GM19372 (cell line): ENCODE results near the gene UPF3A.
"Not testable (repeated sequence)": the region's sequence is repeated elsewhere in the genome, so short reads cannot be mapped to it uniquely, and the experiment has no call there.

Experiments used
- ATAC-seq: cut with Tn5 transposase; IDR thresholded peaks from one replicate; pipeline ENCODE4 v1.9.1; 2021; ENCODE audit warnings: mild to moderate bottlenecking, low read depth, moderate library complexity; ENCODE audit not compliant: unreplicated experiment

UPF3A gene

DNA sequence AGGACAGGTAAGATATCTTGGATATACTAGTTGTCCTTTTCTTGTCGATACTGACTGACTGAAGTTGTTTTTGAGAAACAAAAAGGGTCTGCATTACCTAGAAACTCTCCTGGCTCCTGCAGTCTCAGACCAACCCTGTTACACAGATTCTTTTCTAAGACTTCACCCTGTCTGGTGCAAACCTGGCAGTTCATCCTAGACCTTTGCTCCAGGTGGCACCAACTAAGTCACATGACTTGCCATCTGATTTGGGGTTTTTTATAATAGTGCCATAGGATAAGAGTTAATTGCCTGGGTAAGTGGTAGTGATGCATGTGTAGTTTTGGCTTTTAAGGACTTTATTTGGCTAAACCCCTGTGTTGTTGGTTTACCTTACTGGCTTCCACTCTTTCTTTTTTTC is 47.2 kb downstream of the UPF3A start:
- ATAC-seq = no peak

DNA sequence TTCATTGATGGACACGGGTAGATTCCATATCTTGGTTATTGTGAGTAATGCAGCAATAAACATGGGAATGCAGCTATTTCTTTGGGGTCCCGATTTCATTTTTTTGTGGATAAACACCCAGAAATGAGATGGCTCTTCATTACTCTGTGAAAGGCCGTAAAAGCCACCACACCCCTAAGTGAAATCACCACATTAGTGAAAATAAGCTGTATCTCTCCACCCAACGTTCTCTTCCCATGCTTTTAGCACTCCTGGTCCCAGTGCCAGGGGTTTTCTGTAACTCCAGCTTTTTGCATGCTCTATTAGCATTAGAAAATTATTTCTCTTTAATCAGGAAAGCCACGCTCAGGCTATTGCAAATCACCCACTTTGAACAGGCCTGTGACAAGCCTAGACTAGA is 48.7 kb downstream of the UPF3A start:
- ATAC-seq = no peak

DNA sequence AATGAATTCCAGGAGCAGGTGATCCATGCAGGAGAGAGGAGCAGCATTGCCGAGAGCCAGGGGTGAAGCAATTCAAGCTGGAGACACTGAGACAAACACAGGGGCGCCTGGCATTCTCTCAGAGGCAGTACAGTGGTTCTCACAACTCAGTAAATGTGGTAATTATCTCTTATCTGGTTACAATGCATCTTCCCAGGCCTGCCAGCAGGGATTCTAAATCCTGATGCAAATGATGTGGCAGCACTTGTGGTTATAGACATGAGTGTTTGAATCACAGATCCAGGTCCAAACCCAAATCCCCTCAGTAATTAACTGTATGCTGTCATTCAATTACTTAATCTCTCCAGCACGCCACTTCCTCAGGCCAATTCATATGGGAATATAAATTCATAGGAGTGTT is 52.5 kb downstream of the UPF3A start:
- not testable (repeated sequence) for ATAC-seq

DNA sequence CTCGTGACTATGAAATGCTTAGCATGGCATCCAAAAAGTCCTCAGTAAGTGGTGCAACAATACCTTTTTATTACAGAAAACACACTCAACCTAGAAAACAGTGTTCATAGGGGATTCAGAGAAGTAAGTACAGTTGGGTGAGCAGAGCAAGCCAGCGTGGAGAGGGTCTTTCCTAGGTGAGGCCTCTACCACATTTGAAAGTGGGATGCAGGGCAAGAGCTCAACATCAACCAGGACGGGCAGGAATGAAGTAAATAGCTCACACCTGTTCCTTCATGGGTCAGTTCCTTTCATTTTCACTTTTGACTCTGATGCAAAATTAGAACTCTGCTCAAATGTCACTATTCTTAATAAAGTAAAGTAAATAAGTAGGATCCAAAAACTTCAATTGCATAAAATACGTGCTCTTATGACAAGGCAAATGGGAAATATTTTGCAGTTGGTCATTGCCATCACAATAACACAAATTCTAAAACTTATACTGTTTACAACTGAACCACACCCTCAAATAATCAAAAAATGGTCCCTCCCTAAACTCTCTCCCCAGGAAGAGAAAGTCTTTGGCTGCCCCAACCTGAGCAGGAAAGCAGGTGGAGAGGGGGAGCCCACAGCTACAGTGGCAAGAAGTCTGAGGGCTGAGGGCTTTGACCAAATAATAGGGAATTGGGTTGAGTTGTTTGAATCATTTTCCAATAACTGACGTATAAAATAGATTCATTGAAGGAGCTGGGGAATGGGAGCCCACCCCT is 53.1 kb downstream of the UPF3A start:
- ATAC-seq = no peak

DNA sequence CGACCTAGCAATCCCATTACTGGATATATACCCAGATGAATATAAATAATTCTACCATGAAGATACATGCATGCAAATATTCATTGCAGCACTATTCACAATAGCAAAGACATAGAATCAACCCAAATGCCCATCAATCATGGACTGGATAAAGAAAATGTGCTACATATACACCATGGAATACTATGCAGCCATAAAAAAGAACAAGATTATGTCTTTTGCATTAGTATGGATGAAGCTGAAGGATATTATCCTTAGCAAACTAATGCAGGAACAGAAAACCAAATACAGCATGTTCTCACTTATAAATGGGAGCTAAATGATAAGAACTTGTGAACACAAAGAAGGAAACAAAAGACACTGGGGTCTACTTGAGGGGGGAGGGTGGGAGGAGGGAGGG is 55.1 kb downstream of the UPF3A start:
- ATAC-seq = not testable (repeated sequence)

DNA sequence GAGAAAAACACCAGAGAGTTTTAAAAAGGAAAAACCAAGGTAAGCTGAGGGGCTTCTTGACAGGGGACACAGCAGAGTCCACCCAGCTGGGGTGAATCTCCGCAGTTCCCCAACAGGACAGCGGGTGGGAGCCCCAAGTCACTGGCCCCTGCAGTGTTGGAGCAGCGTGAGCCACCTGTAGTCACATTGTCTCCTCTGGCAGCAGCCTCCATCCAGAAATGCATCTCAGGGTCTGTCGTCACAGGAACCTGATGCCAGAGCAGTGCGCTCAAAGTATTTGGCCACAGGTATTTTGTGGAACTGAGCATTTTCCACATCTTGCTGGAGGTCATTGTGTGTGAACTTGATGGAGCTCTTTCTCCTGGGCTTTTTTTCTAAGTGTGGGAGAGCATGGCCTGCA is 57.6 kb downstream of the UPF3A start:
- ATAC-seq = no peak

DNA sequence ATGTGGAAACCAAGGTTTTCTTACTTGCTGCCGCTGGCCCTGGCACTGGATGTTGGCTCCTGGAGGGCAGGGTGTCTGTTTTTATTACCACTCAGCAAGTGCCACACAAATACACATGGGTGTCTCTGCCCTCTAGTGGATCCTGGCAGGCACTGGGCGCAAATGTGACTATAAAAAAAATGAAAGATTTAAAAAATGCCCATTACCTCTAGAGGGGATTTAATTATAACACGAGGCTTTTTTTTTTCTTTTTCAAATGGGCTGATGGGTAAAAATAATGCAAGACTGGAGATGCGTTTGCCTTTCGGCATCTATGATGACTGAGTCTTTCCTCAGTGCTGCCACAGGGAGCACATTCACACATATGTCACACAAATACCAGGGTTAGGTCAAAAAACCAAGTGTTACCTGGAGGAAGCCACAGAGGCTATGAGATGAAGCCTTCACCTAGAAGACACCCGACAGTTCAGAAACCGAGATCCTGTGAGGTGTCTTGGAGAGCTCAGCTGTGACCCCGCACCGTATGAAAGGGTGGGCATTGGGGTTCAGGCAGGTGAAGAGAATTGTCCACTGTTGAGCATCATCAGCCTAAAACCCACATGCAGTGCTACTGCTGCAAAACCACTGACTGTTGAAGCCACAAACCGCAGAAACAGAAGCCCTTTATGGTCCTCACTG is 58.6 kb downstream of the UPF3A start:
- no peak for ATAC-seq

DNA sequence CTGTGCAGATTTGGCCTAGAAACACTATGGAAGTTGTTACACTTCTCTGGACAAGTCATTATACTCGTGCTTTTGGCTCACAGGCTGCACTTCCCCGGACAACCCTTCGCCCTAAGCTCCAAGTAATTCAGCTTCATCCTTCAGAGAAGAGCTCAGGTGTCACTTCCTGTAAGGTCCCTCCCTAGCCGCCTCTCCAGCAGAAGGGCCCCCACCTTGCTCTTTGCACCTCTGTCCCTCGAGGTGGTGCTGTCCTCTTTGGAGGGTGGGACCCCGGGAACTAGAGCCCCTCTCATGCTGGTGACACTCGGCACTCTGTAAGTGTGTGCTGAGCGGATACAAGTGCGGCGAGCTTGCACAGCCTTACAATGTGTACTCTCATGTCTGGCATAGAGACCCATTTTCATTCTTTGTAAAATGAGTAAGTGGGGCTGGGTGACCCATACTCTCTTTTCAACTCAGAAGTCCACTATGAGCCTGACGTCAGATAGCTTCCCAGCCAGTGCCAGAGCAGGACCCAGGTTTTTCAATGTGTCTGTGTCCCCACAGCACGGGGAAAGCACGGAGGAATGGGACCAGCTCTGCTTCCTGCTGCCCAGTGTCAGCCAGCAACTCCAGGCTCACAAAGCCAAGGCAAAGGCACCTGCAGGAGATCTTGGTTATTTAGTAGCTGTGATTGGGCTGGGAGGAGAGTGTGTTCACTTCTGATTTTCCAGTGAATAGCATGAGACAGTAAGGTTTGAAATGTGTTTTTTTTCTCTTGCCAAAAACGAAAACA is 59.8 kb downstream of the UPF3A start:
- ATAC-seq = no peak

DNA sequence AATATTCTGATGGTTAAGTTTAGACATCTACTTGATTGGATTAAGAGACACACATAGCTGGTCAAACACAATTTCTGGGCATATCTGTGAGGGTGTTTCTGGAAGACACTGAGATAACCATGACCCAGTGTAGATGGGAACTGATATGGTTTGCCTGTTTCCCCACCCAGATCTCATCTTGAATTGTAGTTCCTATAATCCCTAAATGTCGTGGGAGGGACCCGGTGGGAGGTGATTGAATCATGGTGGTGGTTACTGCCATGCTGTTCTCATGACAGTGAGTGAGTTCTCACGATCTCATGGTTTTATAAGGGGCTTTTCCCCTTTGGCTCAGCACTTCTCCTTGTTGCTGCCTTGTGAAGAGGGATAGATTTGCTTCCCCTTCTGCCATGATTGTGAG is 65.9 kb downstream of the UPF3A start:
- ATAC-seq = not testable (repeated sequence)

DNA sequence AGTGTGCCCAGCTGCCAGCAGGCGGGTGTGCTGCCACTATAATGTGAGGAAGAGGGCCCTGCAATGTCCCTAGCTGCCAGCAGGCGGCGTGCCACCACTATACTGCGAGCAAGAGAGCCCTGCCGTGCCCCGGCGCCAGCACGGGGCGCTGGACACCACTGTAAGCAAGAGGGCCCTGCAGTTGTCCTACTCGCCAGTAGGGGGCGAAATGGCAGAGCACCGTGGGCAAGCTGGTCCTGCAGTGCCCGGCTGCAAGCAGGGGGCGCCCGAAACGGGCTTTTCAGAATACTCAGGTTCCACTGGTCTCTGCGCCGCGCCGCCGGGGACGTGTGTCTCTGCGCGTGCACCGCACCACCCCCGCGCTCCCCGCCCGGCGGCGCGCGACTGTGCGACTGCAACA is 71.4 kb downstream of the UPF3A start:
- ATAC-seq = not testable (repeated sequence)

DNA sequence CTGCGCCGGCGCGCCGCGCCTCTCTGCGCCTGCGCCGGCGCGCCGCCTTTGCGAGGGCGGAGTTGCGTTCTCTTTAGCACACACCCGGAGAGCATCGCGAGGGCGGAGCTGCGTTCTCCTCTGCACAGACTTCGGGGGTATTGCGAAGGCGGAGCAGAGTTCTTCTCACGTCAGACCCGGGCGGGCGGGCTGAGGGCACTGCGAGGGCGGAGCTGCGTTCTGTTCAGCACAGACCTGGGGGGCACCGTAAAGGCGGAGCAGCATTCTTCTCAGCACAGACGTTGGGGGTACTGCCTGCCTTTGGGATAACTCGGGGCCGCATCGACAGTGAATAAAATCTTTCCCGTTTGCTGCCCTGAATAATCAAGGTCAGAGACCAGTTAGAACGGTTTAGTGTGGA is 72.0 kb downstream of the UPF3A start:
- not testable (repeated sequence) for ATAC-seq
